Loucy (cell line): ENCODE measurements around the gene ACADS.

Experiments used
- H2AFZ ChIP-seq: fragments of 200-600 bp; sonication (generic); 2 replicates; pipeline ENCODE4 v1.6.0; 2016; ENCODE audit warnings: antibody characterized with exemption, mild to moderate bottlenecking, low read length, moderate library complexity
- H3F3A ChIP-seq: fragments of 200-600 bp; 2 replicates; pipeline ENCODE4 v1.6.0; 2016; ENCODE audit warnings: antibody characterized with exemption, low read depth, mild to moderate bottlenecking
- H3K27me3 ChIP-seq: fragments of 200-600 bp; sonication (generic); 2 replicates; pipeline ENCODE4 v1.6.1; 2014; ENCODE audit warnings: low read length, mild to moderate bottlenecking; ENCODE audit not compliant: insufficient read depth, poor library complexity, severe bottlenecking
- H3K36me3 ChIP-seq: fragments of 200-600 bp; sonication (generic); 2 replicates; pipeline ENCODE4 v1.6.1; 2016; ENCODE audit warnings: low read length; ENCODE audit not compliant: insufficient read depth
- H3K4me1 ChIP-seq: fragments of 200-600 bp; sonication (generic); 2 replicates; pipeline ENCODE4 v1.5.1; 2014; ENCODE audit warnings: low read length, mild to moderate bottlenecking; ENCODE audit not compliant: insufficient read depth, poor library complexity, severe bottlenecking
- H3K4me2 ChIP-seq: fragments of 200-600 bp; sonication (generic); 2 replicates; pipeline ENCODE4 v1.6.0; 2014; ENCODE audit warnings: antibody characterized with exemption, low read length, low read depth, mild to moderate bottlenecking; ENCODE audit not compliant: poor library complexity, severe bottlenecking
- H3K4me3 ChIP-seq: fragments of 200-600 bp; sonication (generic); 2 replicates; pipeline ENCODE4 v1.5.1; 2014; ENCODE audit warnings: low read length, mild to moderate bottlenecking, mixed read lengths; ENCODE audit not compliant: poor library complexity, severe bottlenecking
- H3K79me2 ChIP-seq: fragments of 200-600 bp; sonication (generic); 2 replicates; pipeline ENCODE4 v1.6.1; 2014; ENCODE audit warnings: low read length; ENCODE audit not compliant: insufficient read depth
- H3K9ac ChIP-seq: fragments of 200-600 bp; sonication (generic); 2 replicates; pipeline ENCODE4 v1.6.0; 2014; ENCODE audit warnings: mild to moderate bottlenecking, low read depth, low read length, moderate library complexity; ENCODE audit not compliant: poor library complexity, severe bottlenecking
- H3K9me2 ChIP-seq: fragments of 200-600 bp; sonication (generic); replicated peaks from 2 replicates; pipeline ENCODE4 v1.6.1; 2016; ENCODE audit warnings: low read depth, low read length, mixed read lengths
- H3K9me3 ChIP-seq: fragments of 200-600 bp; sonication (generic); 2 replicates; pipeline ENCODE4 v1.6.1; 2014; ENCODE audit warnings: mild to moderate bottlenecking, antibody characterized with exemption, low read length, low read depth; ENCODE audit not compliant: insufficient read depth
- H4K20me1 ChIP-seq: fragments of 200-600 bp; sonication (generic); 2 replicates; pipeline ENCODE4 v1.6.0; 2014; ENCODE audit warnings: antibody characterized with exemption, low read length, mild to moderate bottlenecking; ENCODE audit not compliant: insufficient read depth, poor library complexity, severe bottlenecking
- EZH2phosphoT487 ChIP-seq: fragments of 200-600 bp; IDR thresholded peaks from 2 replicates; pipeline ENCODE4 v1.6.1; 2018; ENCODE audit warnings: antibody characterized with exemption, mild to moderate bottlenecking, moderate library complexity, borderline replicate concordance
- TF ChIP-seq, protein P1 (sequence below): fragments of 200-600 bp; sonication (generic); conservative IDR thresholded peaks from 2 replicates; pipeline ENCODE4 v1.5.1; 2014; ENCODE audit warnings: mild to moderate bottlenecking, antibody characterized with exemption, low read length

The ACADS gene

DNA sequence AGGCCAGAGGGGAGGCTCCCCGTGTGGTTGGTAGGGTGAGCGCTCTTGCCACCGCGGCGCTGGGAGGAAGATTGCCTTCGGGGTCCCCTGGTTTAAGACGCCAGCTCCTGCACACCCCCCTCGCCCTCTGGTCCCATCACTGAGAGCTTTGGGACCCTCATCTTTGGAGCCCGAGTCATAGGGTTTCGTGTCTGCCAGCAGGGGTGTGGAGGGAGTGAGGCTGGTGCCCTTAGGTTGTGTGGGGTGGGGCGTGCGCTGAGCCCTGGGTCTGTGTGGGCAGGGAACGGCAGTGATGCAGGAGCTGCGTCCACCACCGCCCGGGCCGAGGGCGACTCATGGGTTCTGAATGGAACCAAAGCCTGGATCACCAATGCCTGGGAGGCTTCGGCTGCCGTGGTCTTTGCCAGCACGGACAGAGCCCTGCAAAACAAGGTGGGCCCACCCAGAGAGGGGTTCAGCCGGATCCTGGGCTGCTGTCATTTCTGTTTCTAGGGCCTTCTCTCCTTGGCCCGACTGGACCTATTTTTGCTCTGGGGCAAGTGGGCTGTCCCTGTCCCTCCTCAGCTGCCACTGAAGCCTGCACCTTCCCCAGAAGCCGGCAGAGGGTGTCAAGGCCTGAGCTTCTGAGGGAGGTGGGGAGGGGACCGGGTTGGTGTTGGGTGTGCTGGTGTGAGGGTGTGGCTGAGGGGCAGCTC is 12.1 kb downstream of the ACADS start:
- H3K9me2 ChIP-seq, result no peaks in the 10 kb centered on the region
- H3K9ac ChIP-seq, result no peak overlapping the region
- H3K79me2 ChIP-seq, result no peaks in the 10 kb centered on the region
- H3K9me3 ChIP-seq, result no peaks in the 10 kb centered on the region
- no peaks in the 10 kb centered on the region for H4K20me1 ChIP-seq
- H2AFZ ChIP-seq, result no peak overlapping the region
- H3K27me3 ChIP-seq, result no peaks in the 10 kb centered on the region
- TF ChIP-seq, protein P1, sequence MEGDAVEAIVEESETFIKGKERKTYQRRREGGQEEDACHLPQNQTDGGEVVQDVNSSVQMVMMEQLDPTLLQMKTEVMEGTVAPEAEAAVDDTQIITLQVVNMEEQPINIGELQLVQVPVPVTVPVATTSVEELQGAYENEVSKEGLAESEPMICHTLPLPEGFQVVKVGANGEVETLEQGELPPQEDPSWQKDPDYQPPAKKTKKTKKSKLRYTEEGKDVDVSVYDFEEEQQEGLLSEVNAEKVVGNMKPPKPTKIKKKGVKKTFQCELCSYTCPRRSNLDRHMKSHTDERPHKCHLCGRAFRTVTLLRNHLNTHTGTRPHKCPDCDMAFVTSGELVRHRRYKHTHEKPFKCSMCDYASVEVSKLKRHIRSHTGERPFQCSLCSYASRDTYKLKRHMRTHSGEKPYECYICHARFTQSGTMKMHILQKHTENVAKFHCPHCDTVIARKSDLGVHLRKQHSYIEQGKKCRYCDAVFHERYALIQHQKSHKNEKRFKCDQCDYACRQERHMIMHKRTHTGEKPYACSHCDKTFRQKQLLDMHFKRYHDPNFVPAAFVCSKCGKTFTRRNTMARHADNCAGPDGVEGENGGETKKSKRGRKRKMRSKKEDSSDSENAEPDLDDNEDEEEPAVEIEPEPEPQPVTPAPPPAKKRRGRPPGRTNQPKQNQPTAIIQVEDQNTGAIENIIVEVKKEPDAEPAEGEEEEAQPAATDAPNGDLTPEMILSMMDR, result no peak
- no peak for TF ChIP-seq EZH2phosphoT487
- H3K4me1 ChIP-seq, result no peaks in the 10 kb centered on the region
- no peaks in the 10 kb centered on the region for H3F3A ChIP-seq
- H3K4me2 ChIP-seq, result no peak overlapping the region
- no peak overlapping the region for H3K4me3 ChIP-seq
- no peaks in the 10 kb centered on the region for H3K36me3 ChIP-seq

DNA sequence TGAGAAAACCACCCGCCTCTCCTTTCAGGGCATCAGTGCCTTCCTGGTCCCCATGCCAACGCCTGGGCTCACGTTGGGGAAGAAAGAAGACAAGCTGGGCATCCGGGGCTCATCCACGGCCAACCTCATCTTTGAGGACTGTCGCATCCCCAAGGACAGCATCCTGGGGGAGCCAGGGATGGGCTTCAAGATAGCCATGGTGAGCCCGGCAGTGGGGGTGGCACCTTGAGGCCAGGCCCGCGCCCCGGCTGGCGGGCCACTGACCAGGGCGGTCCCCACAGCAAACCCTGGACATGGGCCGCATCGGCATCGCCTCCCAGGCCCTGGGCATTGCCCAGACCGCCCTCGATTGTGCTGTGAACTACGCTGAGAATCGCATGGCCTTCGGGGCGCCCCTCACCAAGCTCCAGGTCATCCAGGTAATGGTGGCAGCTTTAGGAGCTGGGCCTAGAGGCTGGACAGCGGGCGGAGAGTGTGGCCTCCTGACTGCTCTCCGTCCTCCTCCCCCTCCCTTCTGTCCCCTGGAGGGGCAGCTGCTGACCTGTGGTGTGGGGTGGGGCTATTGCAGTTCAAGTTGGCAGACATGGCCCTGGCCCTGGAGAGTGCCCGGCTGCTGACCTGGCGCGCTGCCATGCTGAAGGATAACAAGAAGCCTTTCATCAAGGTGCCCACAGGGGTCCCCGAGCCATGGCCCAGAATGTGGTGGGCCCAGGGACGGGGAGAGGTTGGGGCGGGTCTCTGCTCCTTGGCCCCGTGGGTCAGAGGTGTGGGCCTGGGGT is 12.8 kb downstream of the ACADS start:
- TF ChIP-seq, protein P1, result no peak
- TF ChIP-seq EZH2phosphoT487, result no peak
- no peak overlapping the region for H2AFZ ChIP-seq
- no peaks in the 10 kb centered on the region for H3K9me2 ChIP-seq

DNA sequence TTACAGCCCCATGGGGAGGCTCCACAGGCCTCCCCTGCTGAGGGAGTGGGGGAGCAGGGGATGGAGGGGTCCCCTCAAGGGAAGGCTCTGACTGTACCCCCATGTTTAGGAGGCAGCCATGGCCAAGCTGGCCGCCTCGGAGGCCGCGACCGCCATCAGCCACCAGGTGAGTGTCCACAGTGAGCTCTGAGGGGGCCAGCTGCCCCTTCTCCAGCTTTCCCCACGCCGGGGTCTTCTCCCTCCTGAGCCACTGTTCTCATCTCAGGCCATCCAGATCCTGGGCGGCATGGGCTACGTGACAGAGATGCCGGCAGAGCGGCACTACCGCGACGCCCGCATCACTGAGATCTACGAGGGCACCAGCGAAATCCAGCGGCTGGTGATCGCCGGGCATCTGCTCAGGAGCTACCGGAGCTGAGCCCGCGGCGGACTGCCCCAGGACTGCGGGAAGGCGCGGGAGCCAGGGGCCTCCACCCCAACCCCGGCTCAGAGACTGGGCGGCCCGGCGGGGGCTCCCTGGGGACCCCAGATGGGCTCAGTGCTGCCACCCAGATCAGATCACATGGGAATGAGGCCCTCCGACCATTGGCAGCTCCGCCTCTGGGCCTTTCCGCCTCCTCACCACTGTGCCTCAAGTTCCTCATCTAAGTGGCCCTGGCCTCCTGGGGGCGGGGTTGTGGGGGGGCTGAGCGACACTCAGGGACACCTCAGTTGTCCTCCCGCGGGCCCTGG is 13.6 kb downstream of the ACADS start:
- Histone ChIP-seq H3K79me2 (no peaks in the 10 kb centered on the region), H3K4me3 (no peak overlapping the region), H3K4me2 (no peak overlapping the region), H3K36me3 (no peaks in the 10 kb centered on the region), H3K9me2 (no peaks in the 10 kb centered on the region), H2AFZ (no peak overlapping the region), H3K27me3 (no peaks in the 10 kb centered on the region), H3K9ac (no peak overlapping the region), H4K20me1 (no peaks in the 10 kb centered on the region), H3K4me1 (no peaks in the 10 kb centered on the region), H3K9me3 (no peaks in the 10 kb centered on the region), H3F3A (no peaks in the 10 kb centered on the region)
- no peak for TF ChIP-seq EZH2phosphoT487
- TF ChIP-seq, protein P1, result no peak

More for the DNA sequence above, 12.8 kb downstream of the ACADS start:
- Histone ChIP-seq H3K4me3 (no peak overlapping the region), H4K20me1 (no peaks in the 10 kb centered on the region), H3K36me3 (no peaks in the 10 kb centered on the region), H3K4me2 (no peak overlapping the region), H3F3A (no peaks in the 10 kb centered on the region), H3K27me3 (no peaks in the 10 kb centered on the region), H3K9me3 (no peaks in the 10 kb centered on the region), H3K4me1 (no peaks in the 10 kb centered on the region), H3K9ac (no peak overlapping the region), H3K79me2 (no peaks in the 10 kb centered on the region)
